IMR-90 (cell line): Measurements from ENCODE around the gene MLNR. TPM values are rescaled to one million over a fixed set of nuclear protein-coding genes. Genes with fewer than 3 reads are reported as not detected.
A peak's percentile ranks its signal among the peaks of the same experiment; 100 is the strongest.

Experiments used
- ATAC-seq: fragments of 200-7000 bp; cut with Tn5 transposase; 2 replicates; pipeline ENCODE4 v1.9.1; 2020; ENCODE audit warnings: low read depth, mild to moderate bottlenecking, moderate library complexity
- BruUV-seq: library from RNA; stranded (reverse); fragments of 400-500 nt; replicated peaks from 2 replicates; lab custom pipeline; 2021; lab: Mats Ljungman, UMichigan
- CTCF ChIA-PET: fragments of 300-600 bp; formaldehyde crosslinking; extraction: SDS; loops from one replicate; lab custom pipeline; 2021; ENCODE audit warnings: antibody characterized with exemption; lab: Yijun Ruan, JAX
- POLR2A ChIA-PET: fragments of 300-600 bp; sonication (Branson Sonifier 250); formaldehyde crosslinking; loops from one replicate; lab custom pipeline; 2022; ENCODE audit warnings: antibody characterized with exemption; ENCODE audit not compliant: unreplicated experiment; lab: Charles Lee
- DNase-seq: peaks from one replicate; pipeline ENCODE4 v3.0.0; 2013
- H2AFZ ChIP-seq: replicated peaks from 2 replicates; pipeline ENCODE3; 2013; ENCODE audit warnings: low read length, mild to moderate bottlenecking; ENCODE audit not compliant: poor library complexity
- H2AK5ac ChIP-seq: 2 replicates; pipeline ENCODE4 v1.6.1; 2013; ENCODE audit warnings: low read depth, low read length, inconsistent platforms
- H2AK9ac ChIP-seq: replicated peaks from 2 replicates; pipeline ENCODE3; 2013; ENCODE audit warnings: mild to moderate bottlenecking, low read depth, low read length, moderate library complexity; ENCODE audit not compliant: poor library complexity
- H2BK120ac ChIP-seq: 2 replicates; pipeline ENCODE4 v1.6.1; 2013; ENCODE audit warnings: low read depth, low read length, inconsistent platforms
- H2BK15ac ChIP-seq: 3 replicates; pipeline ENCODE4 v1.6.1; 2013; ENCODE audit warnings: low read depth, low read length, inconsistent platforms
- H2BK20ac ChIP-seq: 2 replicates; pipeline ENCODE4 v1.6.1; 2013; ENCODE audit warnings: low read depth, mild to moderate bottlenecking, inconsistent platforms, low read length, moderate library complexity
- H2BK5ac ChIP-seq: 2 replicates; pipeline ENCODE4 v1.6.1; 2013; ENCODE audit warnings: mild to moderate bottlenecking, low read depth, low read length, inconsistent platforms; ENCODE audit not compliant: poor library complexity, severe bottlenecking
- H3K14ac ChIP-seq: replicated peaks from 2 replicates; pipeline ENCODE4 v1.6.1; 2013; ENCODE audit warnings: low read depth, low read length, inconsistent platforms
- H3K18ac ChIP-seq: 2 replicates; pipeline ENCODE4 v1.6.1; 2013; ENCODE audit warnings: low read depth, low read length, control low read depth
- H3K23ac ChIP-seq: 2 replicates; pipeline ENCODE4 v1.6.1; 2013; ENCODE audit warnings: low read depth, low read length, inconsistent platforms
- H3K27ac ChIP-seq: 2 replicates; pipeline ENCODE4 v1.5.1; 2013; ENCODE audit warnings: mild to moderate bottlenecking, control low read depth, low read length; ENCODE audit not compliant: insufficient read depth
- H3K27me3 ChIP-seq: 2 replicates; pipeline ENCODE4 v1.6.1; 2013; ENCODE audit warnings: low read length; ENCODE audit not compliant: control insufficient read depth, insufficient read depth
- H3K36me3 ChIP-seq: 2 replicates; pipeline ENCODE4 v1.6.1; 2013; ENCODE audit warnings: low read length, mixed read lengths; ENCODE audit not compliant: control insufficient read depth, insufficient read depth
- H3K4ac ChIP-seq: 2 replicates; pipeline ENCODE4 v1.6.1; 2013; ENCODE audit warnings: low read depth, low read length, inconsistent platforms
- H3K4me1 ChIP-seq: 2 replicates; pipeline ENCODE4 v1.6.1; 2013; ENCODE audit warnings: low read length, mixed read lengths; ENCODE audit not compliant: control insufficient read depth, insufficient read depth
- H3K4me2 ChIP-seq: 2 replicates; pipeline ENCODE4 v1.6.1; 2013; ENCODE audit warnings: low read depth, mild to moderate bottlenecking, control low read depth, low read length, moderate library complexity
- H3K4me3 ChIP-seq: 2 replicates; pipeline ENCODE4 v1.5.1; 2013; ENCODE audit warnings: low read depth, mild to moderate bottlenecking, control low read depth, low read length, moderate library complexity; ENCODE audit not compliant: insufficient read depth
- H3K56ac ChIP-seq: 2 replicates; pipeline ENCODE4 v1.6.1; 2013; ENCODE audit warnings: low read length, inconsistent platforms; ENCODE audit not compliant: insufficient read depth; ENCODE audit errors: extremely low read depth
- H3K79me1 ChIP-seq, 2 experiments: 2 replicates each; pipeline ENCODE4 v1.6.1; 2013; ENCODE audit warnings: low read length in 2 of 2, inconsistent platforms in 1 of 2, low read depth in 1 of 2
- H3K9ac ChIP-seq: 2 replicates; pipeline ENCODE4 v1.6.1; 2013; ENCODE audit warnings: low read depth, low read length, control low read depth
- H3K9me1 ChIP-seq: 2 replicates; pipeline ENCODE4 v1.6.1; 2013; ENCODE audit warnings: low read length, inconsistent platforms; ENCODE audit not compliant: insufficient read depth
- H3K9me3 ChIP-seq: 2 replicates; pipeline ENCODE4 v1.6.1; 2013; ENCODE audit warnings: low read length; ENCODE audit not compliant: control insufficient read depth, insufficient read depth
- H4K20me1 ChIP-seq: 2 replicates; pipeline ENCODE4 v1.6.1; 2013; ENCODE audit warnings: low read length, inconsistent platforms; ENCODE audit not compliant: insufficient read depth
- H4K5ac ChIP-seq: 2 replicates; pipeline ENCODE4 v1.6.1; 2013; ENCODE audit warnings: mild to moderate bottlenecking, low read depth, low read length, control low read depth
- H4K8ac ChIP-seq, 2 experiments: 2 replicates each; pipeline ENCODE4 v1.6.1; 2013; ENCODE audit warnings: low read depth in 2 of 2, low read length in 2 of 2, control low read depth in 1 of 2, inconsistent platforms in 1 of 2
- H4K91ac ChIP-seq: 2 replicates; pipeline ENCODE4 v1.6.1; 2013; ENCODE audit warnings: low read depth, low read length, inconsistent platforms; ENCODE audit not compliant: insufficient read depth
- BHLHE40 ChIP-seq: fragments of 150-350 bp; IDR thresholded peaks from 2 replicates; pipeline ENCODE4 v1.6.1; 2016; ENCODE audit warnings: mild to moderate bottlenecking, low read depth, low read length
- CEBPB ChIP-seq: IDR thresholded peaks from 2 replicates; pipeline ENCODE4 v1.6.1; 2012; ENCODE audit warnings: low read depth, low read length, improper control_type of control experiment
- CHD1 ChIP-seq: IDR thresholded peaks from 2 replicates; pipeline ENCODE4 v1.6.1; 2012; ENCODE audit warnings: low read depth, low read length, improper control_type of control experiment
- CTCF ChIP-seq: conservative IDR thresholded peaks from 2 replicates; pipeline ENCODE4 v1.5.1; 2012; ENCODE audit warnings: mild to moderate bottlenecking, low read depth, low read length, improper control_type of control experiment
- FOS ChIP-seq: fragments of 150-350 bp; IDR thresholded peaks from 2 replicates; pipeline ENCODE4 v1.6.1; 2016; ENCODE audit warnings: low read depth, low read length
- MAZ ChIP-seq: IDR thresholded peaks from 2 replicates; pipeline ENCODE4 v1.6.1; 2012; ENCODE audit warnings: low read depth, mild to moderate bottlenecking, low read length, improper control_type of control experiment, moderate library complexity, borderline replicate concordance
- MXI1 ChIP-seq: IDR thresholded peaks from 2 replicates; pipeline ENCODE4 v1.6.1; 2012; ENCODE audit warnings: low read depth, mild to moderate bottlenecking, low read length, moderate library complexity, borderline replicate concordance
- POLR2A ChIP-seq: IDR thresholded peaks from 2 replicates; pipeline ENCODE4 v1.6.1; 2012; ENCODE audit warnings: mild to moderate bottlenecking, low read depth, low read length
- RAD21 ChIP-seq: IDR thresholded peaks from 2 replicates; pipeline ENCODE4 v1.6.1; 2012; ENCODE audit warnings: low read length, improper control_type of control experiment
- RCOR1 ChIP-seq: IDR thresholded peaks from 2 replicates; pipeline ENCODE4 v1.6.1; 2012; ENCODE audit warnings: mild to moderate bottlenecking, low read length, improper control_type of control experiment; ENCODE audit not compliant: insufficient replicate concordance
- SMC3 ChIP-seq: fragments of 150-350 bp; IDR thresholded peaks from 2 replicates; pipeline ENCODE4 v1.6.1; 2016; ENCODE audit warnings: low read depth, mild to moderate bottlenecking, antibody characterized with exemption, low read length, moderate library complexity
- USF2 ChIP-seq: fragments of 150-350 bp; IDR thresholded peaks from 2 replicates; pipeline ENCODE4 v1.6.1; 2017; ENCODE audit warnings: mild to moderate bottlenecking, antibody characterized with exemption, low read length, low read depth
- WGBS, 2 experiments: methylation state at CpG; one replicate each; pipeline versions ENCODE4 v1.1.5 to v1.1.7; 2013; ENCODE audit warnings: missing lambda C conversion rate in 2 of 2; ENCODE audit not compliant: insufficient read length in 1 of 2; ENCODE audit errors: extremely low coverage in 2 of 2; 5-methylcytosine and 5-hydroxymethylcytosine counted together
- dilution Hi-C: fragments of 300-500 bp; cut with HindIII; formaldehyde crosslinking; loops from one replicate; pipeline ENCODE4 v1.14.3; 2018; ENCODE audit warnings: low sequenced_read_pairs; ENCODE audit not compliant: unreplicated experiment
- in situ Hi-C: fragments of 300-500 bp; cut with MboI; formaldehyde crosslinking; loops from 3 replicates; pipeline ENCODE4 v1.14.3; 2019; ENCODE audit warnings: low sequenced_read_pairs, inconsistent platforms, mixed read lengths
- intact Hi-C: fragments of 100-400 bp; cut with micrococcal nuclease; formaldehyde crosslinking; loops from 2 replicates; pipeline ENCODE4 v1.10.0; 2022
- polyA plus RNA-seq, 3 experiments: library from polyadenylated mRNA; depleted of rRNA; stranded (reverse); fragments of >200 nt; gene quantifications; 2 replicates each; pipeline ENCODE4 v1.2.3, GENCODE V29; 2012; ENCODE audit warnings: low replicate concordance in 1 of 3
- total RNA-seq: library from RNA; depleted of rRNA; stranded (reverse); fragments of >200 nt; gene quantifications from 2 replicates; pipeline ENCODE4 v1.2.3, GENCODE V29; 2012

Gene MLNR
- total and polyA plus RNA-seq, 2 of the 4 experiments (the other 2 are of a cell fraction), result not detected

- Histone ChIP-seq H3K27ac (no peak overlapping the region), H3K14ac (no peak overlapping the region), H4K5ac (no peak overlapping the region), H3K56ac (no peak overlapping the region), H3K23ac (peak overlapping the region; percentile 3), H2AFZ (no peak overlapping the region), H4K20me1 (0 out of 2 replicates have a peak, but pooled peaks cover 3% of the 10 kb centered on the region), H3K79me1 (no peaks in the 10 kb centered on the region), H4K91ac (no peak overlapping the region), H3K4me2 (no peak overlapping the region), H2BK5ac (no peak overlapping the region), H2BK120ac (no peak overlapping the region), H3K27me3 (peaks cover 84% of the 10 kb centered on the region), H3K9me1 (no peaks in the 10 kb centered on the region), H3K18ac (no peak overlapping the region), H3K36me3 (no peaks in the 10 kb centered on the region), H2BK15ac (no peak overlapping the region), H4K8ac (no peak overlapping the region), H2BK20ac (no peak overlapping the region), H3K4me3 (no peak overlapping the region), H3K9ac (no peak overlapping the region), H3K9me3 (peaks cover 12% of the 10 kb centered on the region), H3K4me1 (no peaks in the 10 kb centered on the region), H2AK5ac (no peak overlapping the region), H2AK9ac (no peak overlapping the region), H3K4ac (no peak overlapping the region)
- intact Hi-C loops, result no loop called here
- BruUV-seq, result no TSS peak
- no peak for ATAC-seq
- DNase-seq, result no peak
- no CpG with 5 or more reads among the region's 4 CpGs for WGBS, 2 experiments
- ChIA-PET CTCF (no interaction called here), POLR2A (no interaction called here)
- TF ChIP-seq MAZ (no peak), CTCF (no peak), RAD21 (no peak), SMC3 (no peak), POLR2A (no peak), RCOR1 (no peak), BHLHE40 (no peak), USF2 (no peak), MXI1 (no peak), CEBPB (no peak), FOS (no peak), CHD1 (no peak)
- in situ Hi-C loops, result no loop called here
- dilution Hi-C loops, result no loop called here
Observed at GRCh38 chr13:49221590-49221965, 1.4 kb downstream of the MLNR start.
